Measurements from ENCODE around the gene CCDC102A.
"Not testable (repeated sequence)": the region's sequence is repeated elsewhere in the genome, so short reads cannot be mapped to it uniquely, and the experiment has no call there.

The CCDC102A gene

GRCh38 chr16:57499941-57500340, 36.4 kb downstream of the CCDC102A start:
- DNase-seq = not testable (repeated sequence)

- DNase-seq = no peak
Observed at GRCh38 chr16:57498031-57498430, 38.3 kb downstream of the CCDC102A start.

- DNase-seq = no peak
Observed at GRCh38 chr16:57497121-57497520, 39.2 kb downstream of the CCDC102A start.

GRCh38 chr16:57493767-57494166, 42.6 kb downstream of the CCDC102A start:
- DNase-seq = no peak

GRCh38 chr16:57489229-57489628, 47.1 kb downstream of the CCDC102A start:
- no peak for DNase-seq

- no peak for DNase-seq
Observed at GRCh38 chr16:57486858-57487834, 49.2 kb downstream of the CCDC102A start.

GRCh38 chr16:57485916-57486857, 50.2 kb downstream of the CCDC102A start, which contains the start of gene DOK4:
Gene DOK4 (minus strand): TSS chr16:57486493. CDS start chr16:57479507, 6,986 bp downstream.
- DNase-seq = peak; percentile 88

- DNase-seq = no peak
Observed at GRCh38 chr16:57485091-57485915, 51.1 kb downstream of the CCDC102A start.

GRCh38 chr16:57484515-57485005, 51.8 kb downstream of the CCDC102A start:
- DNase-seq = no peak

GRCh38 chr16:57483725-57484514, 52.5 kb downstream of the CCDC102A start:
- no peak for DNase-seq

- no peak for DNase-seq
Observed at GRCh38 chr16:57482845-57483545, 53.4 kb downstream of the CCDC102A start.

- DNase-seq = no peak
Observed at GRCh38 chr16:57481421-57481820, 55.0 kb downstream of the CCDC102A start.

GRCh38 chr16:57480754-57481230, 55.6 kb downstream of the CCDC102A start:
- DNase-seq = no peak

- DNase-seq = no peak
Observed at GRCh38 chr16:57479976-57480753, 56.2 kb downstream of the CCDC102A start.

GRCh38 chr16:57479205-57479975, 57.0 kb downstream of the CCDC102A start:
- peak; percentile 81 for DNase-seq

- no peak for DNase-seq
Observed at GRCh38 chr16:57478396-57479204, 57.8 kb downstream of the CCDC102A start.

- no peak for DNase-seq
Observed at GRCh38 chr16:57477531-57478202, 58.7 kb downstream of the CCDC102A start.
